Esophagus muscularis mucosa (tissue), 4 donors: ENCODE results near the gene ANXA1. TPM values are rescaled to one million over a fixed set of nuclear protein-coding genes. Genes with fewer than 3 reads are reported as not detected.

ENCODE experiments used
- DNase-seq: peaks from one replicate; pipeline ENCODE4 v3.0.0-alpha.2; 2017; ENCODE audit errors: extremely low spot score
- H3K27ac ChIP-seq, 4 donors: fragments of 200-600 bp; sonication (generic); replicated peaks in 1 of 4; 1 replicate in 3 of 4; 2 replicates in 1 of 4; pipeline ENCODE4 v1.5.1; 2016 to 2019; ENCODE audit warnings: mild to moderate bottlenecking in 1 of 4
- H3K27me3 ChIP-seq, 4 donors: fragments of 200-600 bp; sonication (generic); one replicate each; pipeline versions ENCODE4 v1.5.1 to v1.6.0; 2016 to 2019
- H3K36me3 ChIP-seq, 4 donors: fragments of 200-600 bp; sonication (generic); one replicate each; pipeline ENCODE4 v1.5.1; 2016 to 2019
- H3K4me1 ChIP-seq, 4 donors: fragments of 200-600 bp; sonication (generic); one replicate each; pipeline ENCODE4 v1.5.1; 2016 to 2019
- H3K4me3 ChIP-seq, 4 donors: fragments of 200-600 bp; sonication (generic); 1 replicate in 2 of 4; 2 replicates in 2 of 4; pipeline ENCODE4 v1.5.1; 2016 to 2019; ENCODE audit warnings: mild to moderate bottlenecking in 4 of 4, moderate library complexity in 1 of 4
- H3K9me3 ChIP-seq, 4 donors: fragments of 200-600 bp; sonication (generic); 1 replicate in 3 of 4; 2 replicates in 1 of 4; pipeline ENCODE4 v1.5.1; 2016 to 2019
- EP300 ChIP-seq: sonication (generic); formaldehyde crosslinking; IDR thresholded peaks from one replicate; pipeline ENCODE4 v1.6.1; 2017; ENCODE audit warnings: antibody characterized with exemption
- POLR2A ChIP-seq: fragments of 450-650 bp; IDR thresholded peaks from one replicate; pipeline ENCODE4 v1.6.1; 2017; ENCODE audit warnings: antibody characterized with exemption, moderate library complexity, mild to moderate bottlenecking, low read depth
- POLR2AphosphoS5 ChIP-seq, 2 donors: sonication (generic); formaldehyde crosslinking; IDR thresholded peaks; one replicate each; pipeline ENCODE4 v1.6.1; 2017; ENCODE audit warnings: antibody characterized with exemption in 2 of 2
- WGBS: methylation state at CpG from one replicate; pipeline ENCODE4 v1.1.5; 2018; 5-methylcytosine and 5-hydroxymethylcytosine counted together
- intact Hi-C: fragments of 100-400 bp; cut with DNase I; formaldehyde crosslinking; loops from one replicate; pipeline ENCODE4 v1.15.1; 2023
- total RNA-seq, 4 donors: library from RNA; depleted of rRNA; stranded (reverse); fragments of >200 nt; gene quantifications; one replicate each; pipeline versions ENCODE4 v1.1.0 to v1.2.1, GENCODE V29; 2016
- TF ChIP-seq, protein P1 (sequence below), 3 experiments: fragments of 200-600 bp in 2 of 3; fragments of 450-650 bp in 1 of 3; sonication (generic) in 2 of 3; IDR thresholded peaks; one replicate each; pipeline ENCODE4 v1.5.1; 2017 to 2019; ENCODE audit warnings: antibody characterized with exemption in 3 of 3, mild to moderate bottlenecking in 2 of 3, moderate library complexity in 1 of 3

ANXA1 gene
- total RNA-seq, 4 donors from 2014 or later, result 226 to 262 (median 231) TPM

DNA sequence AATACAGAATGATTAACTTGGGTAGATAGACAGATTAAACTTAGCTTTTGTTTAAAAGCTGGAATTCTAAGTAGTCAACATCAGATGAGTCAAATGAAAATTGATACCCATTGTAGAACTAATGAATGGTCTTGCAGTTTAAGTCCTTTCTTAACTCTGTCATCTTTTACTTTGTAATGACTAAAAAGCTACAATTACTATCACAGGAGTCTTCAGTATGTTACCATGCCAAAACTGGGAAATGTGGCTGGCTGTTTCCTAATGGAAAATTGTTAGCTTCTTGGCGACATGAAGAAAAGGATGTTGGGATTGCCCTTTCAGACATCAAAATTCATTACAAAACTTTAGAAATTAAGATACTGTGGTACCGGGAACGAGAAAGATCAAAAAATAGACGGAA, 20.2 kb upstream of the ANXA1 start:
- WGBS, result 67% methylated on average over 4 of the region's 4 CpGs
- H3K4me1 ChIP-seq, result peaks cover 0 to 22% (median 17%) of the 10 kb centered on the region in 4 donors
- intact Hi-C loops, result no loop called here
- H3K27me3 ChIP-seq, result no peaks in the 10 kb centered on the region
- peak overlapping the region; percentile 74 to 83 (median 77) for H3K27ac ChIP-seq
- DNase-seq, result no peak
- no peak for TF ChIP-seq POLR2AphosphoS5 (IDR thresholded peaks at IDR 0.05)
- TF ChIP-seq POLR2A, result no peak
- TF ChIP-seq EP300, result no peak
- TF ChIP-seq, protein P1, sequence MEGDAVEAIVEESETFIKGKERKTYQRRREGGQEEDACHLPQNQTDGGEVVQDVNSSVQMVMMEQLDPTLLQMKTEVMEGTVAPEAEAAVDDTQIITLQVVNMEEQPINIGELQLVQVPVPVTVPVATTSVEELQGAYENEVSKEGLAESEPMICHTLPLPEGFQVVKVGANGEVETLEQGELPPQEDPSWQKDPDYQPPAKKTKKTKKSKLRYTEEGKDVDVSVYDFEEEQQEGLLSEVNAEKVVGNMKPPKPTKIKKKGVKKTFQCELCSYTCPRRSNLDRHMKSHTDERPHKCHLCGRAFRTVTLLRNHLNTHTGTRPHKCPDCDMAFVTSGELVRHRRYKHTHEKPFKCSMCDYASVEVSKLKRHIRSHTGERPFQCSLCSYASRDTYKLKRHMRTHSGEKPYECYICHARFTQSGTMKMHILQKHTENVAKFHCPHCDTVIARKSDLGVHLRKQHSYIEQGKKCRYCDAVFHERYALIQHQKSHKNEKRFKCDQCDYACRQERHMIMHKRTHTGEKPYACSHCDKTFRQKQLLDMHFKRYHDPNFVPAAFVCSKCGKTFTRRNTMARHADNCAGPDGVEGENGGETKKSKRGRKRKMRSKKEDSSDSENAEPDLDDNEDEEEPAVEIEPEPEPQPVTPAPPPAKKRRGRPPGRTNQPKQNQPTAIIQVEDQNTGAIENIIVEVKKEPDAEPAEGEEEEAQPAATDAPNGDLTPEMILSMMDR (IDR thresholded peaks at IDR 0.05), result no peak
- H3K9me3 ChIP-seq, result no peaks in the 10 kb centered on the region
- peak overlapping the region in 1 of 4 donors; percentile 59 for H3K4me3 ChIP-seq
- no peaks in the 10 kb centered on the region for H3K36me3 ChIP-seq

DNA sequence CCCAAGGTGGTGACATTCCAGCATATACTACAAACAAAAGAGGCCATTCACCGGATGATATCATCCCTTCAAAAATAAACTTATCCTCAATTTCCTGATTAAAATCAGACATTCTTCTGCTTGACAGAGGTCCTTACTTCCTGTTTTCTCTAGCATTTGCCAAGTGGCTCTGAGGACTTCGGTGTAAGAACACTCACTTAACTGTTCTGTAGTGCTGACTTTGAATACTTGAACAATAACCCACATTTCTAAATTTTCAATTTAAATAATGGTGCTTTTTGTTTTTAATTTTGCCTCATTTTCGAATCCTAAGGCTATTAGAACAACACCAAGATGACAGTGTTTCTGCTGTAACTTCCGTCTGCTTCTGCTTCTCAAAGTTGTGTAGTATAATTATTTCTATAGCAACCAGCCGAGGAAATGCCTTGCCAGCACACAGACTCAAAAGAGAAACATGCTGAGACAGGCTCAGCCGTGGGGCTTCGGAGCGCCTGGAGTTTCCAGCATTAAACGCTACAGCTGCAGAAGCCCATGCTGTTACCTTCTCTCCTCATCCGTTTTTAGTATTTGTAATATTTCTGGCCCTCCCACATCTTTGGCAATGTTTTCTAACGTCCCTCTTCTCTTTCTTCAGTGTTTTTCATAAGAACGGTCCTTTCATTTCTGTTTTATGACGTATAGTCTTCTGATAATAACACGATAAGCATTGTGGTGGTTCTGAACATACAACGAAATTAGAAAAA, 19.5 kb upstream of the ANXA1 start:
- WGBS, result under 1% methylated on average over 15 of the region's 15 CpGs
- peak overlapping the region; percentile 74 to 83 (median 77) for H3K27ac ChIP-seq
- intact Hi-C loops, result no loop called here
- no peaks in the 10 kb centered on the region for H3K9me3 ChIP-seq
- DNase-seq, result no peak
- TF ChIP-seq, protein P1 (IDR thresholded peaks at IDR 0.05), result no peak
- TF ChIP-seq POLR2AphosphoS5 (IDR thresholded peaks at IDR 0.05) (peak; percentile 72 to 78), EP300 (no peak), POLR2A (no peak)
- peak overlapping the region; percentile 53 to 65 (median 58) for H3K4me3 ChIP-seq
- no peaks in the 10 kb centered on the region for H3K36me3 ChIP-seq
- peaks cover 0 to 22% (median 17%) of the 10 kb centered on the region in 4 donors for H3K4me1 ChIP-seq
- no peaks in the 10 kb centered on the region for H3K27me3 ChIP-seq

DNA sequence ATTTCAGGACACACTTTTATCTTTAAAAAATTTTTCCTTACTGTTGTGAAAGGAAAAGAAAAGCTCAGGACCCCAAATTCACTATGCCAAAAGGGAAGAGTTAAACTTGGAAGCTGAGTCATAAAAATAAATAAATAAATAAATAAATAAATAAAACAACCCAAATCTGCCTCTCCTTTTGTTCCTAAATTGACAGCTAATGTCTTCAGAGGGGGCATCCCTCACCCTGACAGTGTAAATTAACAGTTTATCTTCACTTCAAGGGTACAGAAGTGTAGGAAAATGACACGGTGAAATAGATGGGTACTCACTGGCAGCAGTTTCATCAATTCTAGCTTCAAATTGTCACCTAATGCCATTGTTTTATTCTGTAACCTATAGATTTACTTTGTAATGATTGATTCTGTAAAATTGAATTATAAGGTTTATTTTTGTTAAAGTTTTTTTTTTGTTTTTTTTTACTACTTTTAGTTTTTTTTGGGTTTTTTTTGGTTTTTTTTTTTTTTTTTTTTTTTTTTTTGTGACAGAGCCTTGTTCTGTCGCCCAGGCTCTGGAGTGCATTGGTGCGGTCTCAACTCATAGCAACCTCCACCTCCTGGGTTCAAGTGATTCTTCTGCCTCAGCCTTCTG, 18.5 kb upstream of the ANXA1 start:
- Histone ChIP-seq H3K27me3 (no peaks in the 10 kb centered on the region), H3K4me1 (peaks cover 0 to 23% (median 21%) of the 10 kb centered on the region in 4 donors), H3K36me3 (no peaks in the 10 kb centered on the region), H3K4me3 (peak overlapping the region; percentile 53 to 65 (median 58)), H3K9me3 (no peaks in the 10 kb centered on the region), H3K27ac (peak overlapping the region; percentile 74 to 83 (median 77))
- WGBS, result 77% methylated on average over 3 of the region's 3 CpGs
- intact Hi-C loops, result no loop called here
- no peak for DNase-seq
- TF ChIP-seq POLR2AphosphoS5 (IDR thresholded peaks at IDR 0.05) (no peak), POLR2A (no peak), EP300 (no peak)
- TF ChIP-seq, protein P1 (IDR thresholded peaks at IDR 0.05), result no peak

DNA sequence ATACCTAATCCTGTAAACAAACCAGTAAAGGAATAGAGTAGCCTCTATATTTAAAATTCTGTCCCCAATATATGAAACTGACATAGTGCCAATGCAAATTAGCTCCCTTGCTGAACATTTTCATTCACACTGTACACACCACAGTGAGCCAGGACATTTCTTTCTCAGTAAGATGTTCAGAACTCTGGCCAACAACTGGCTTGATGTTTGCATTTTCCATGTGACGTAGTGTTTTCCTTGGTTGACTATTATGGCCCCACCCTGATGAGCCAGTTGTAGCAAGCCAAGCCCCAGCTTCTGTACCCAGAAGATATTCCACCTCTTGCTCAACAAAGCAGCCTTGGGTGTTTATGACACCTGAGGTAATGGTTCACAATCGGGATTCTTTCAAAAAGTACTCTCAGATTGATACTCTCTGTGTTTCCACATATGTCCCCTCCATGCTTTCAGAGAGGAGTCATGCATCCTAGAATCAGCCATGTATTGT, 17.7 kb upstream of the ANXA1 start:
- intact Hi-C loops, result no loop called here
- TF ChIP-seq, protein P1 (IDR thresholded peaks at IDR 0.05), result no peak
- no peak for TF ChIP-seq EP300
- TF ChIP-seq POLR2A, result no peak
- no peak for TF ChIP-seq POLR2AphosphoS5 (IDR thresholded peaks at IDR 0.05)
- Histone ChIP-seq H3K27ac (no peak overlapping the region), H3K36me3 (no peaks in the 10 kb centered on the region), H3K4me3 (no peak overlapping the region), H3K4me1 (peaks cover 0 to 23% (median 21%) of the 10 kb centered on the region in 4 donors), H3K27me3 (no peaks in the 10 kb centered on the region), H3K9me3 (no peaks in the 10 kb centered on the region)
- WGBS, result 69% methylated on average over 2 of the region's 2 CpGs
- DNase-seq, result no peak
